ENCODE data around the gene TFDP2.
A peak's percentile ranks its signal among the peaks of the same experiment; 100 is the strongest.
"Not testable (repeated sequence)": the region's sequence is repeated elsewhere in the genome, so short reads cannot be mapped to it uniquely, and the experiment has no call there.

TFDP2 gene

DNA sequence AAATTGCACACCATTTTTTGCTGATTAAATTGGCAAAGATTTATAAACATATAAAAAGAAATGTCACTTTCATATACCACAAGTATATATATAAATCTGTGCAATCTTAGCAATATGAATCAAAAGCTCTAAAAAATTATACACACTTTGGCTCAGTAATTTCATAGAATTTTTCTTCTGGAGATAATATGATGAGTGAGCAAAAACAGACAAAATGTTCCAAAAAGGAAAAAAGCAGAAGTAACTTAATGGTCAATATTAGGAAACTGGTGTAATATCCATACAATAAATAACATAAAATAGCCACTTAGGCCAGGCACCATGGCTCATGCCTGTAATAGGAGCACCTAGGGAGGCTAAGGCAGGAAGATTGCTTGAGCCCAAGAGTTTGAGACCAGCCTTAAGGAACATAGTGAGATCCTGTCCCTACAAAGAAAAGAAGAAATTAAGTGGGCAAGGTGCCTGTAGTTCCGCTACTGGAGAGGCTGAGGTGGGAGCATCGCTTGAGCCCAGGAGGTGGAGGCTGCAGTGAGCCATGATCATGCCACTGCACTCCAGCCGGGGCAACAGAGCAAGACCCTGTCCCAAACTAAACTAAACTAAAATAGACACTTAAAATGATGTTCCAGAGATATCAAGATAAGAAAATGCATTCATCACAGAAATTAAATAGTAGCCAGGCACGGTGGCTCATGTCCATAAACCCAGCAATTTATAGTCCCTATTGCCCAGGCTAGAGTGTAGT, 52.1 kb downstream of the TFDP2 start:
- DNase-seq (ENCODE audit: low spot score): no peak
- TF ChIP-seq CTCF (conservative IDR thresholded peaks at IDR 0.05; ENCODE audit: low read depth): no peak
- no peak overlapping the region for H3K27ac ChIP-seq
- ChIA-PET POLR2A (ENCODE audit: low non-redundant PET) (no interaction called here), CTCF (no interaction called here)

DNA sequence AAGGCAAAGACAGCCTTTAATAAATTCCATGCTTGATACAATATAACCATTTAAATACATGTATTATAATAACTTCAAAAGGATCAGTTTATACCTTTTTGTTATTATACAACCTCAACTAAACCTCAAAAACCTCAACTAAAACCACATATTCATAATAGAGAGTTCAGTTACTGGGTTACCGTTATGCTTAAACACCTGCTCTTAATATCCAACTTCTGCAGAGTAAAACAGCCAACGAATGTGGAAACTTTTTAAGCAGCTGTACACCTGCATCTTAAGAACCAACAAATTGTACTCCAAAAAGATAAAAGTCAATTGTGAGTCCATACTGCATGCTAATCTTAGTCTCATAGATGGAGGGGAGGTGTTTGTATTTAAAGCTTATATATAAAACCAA, 53.5 kb downstream of the TFDP2 start:
- ChIA-PET CTCF (no interaction called here), POLR2A (ENCODE audit: low non-redundant PET) (no interaction called here)
- no peak for TF ChIP-seq CTCF (conservative IDR thresholded peaks at IDR 0.05; ENCODE audit: low read depth)
- H3K27ac ChIP-seq: no peak overlapping the region
- DNase-seq (ENCODE audit: low spot score): no peak

GRCh38 chr3:142088925-142089324, 60.4 kb downstream of the TFDP2 start:
- peak overlapping the region; percentile 34; the same call in 1 of the 2 replicates for H3K27ac ChIP-seq
- ChIA-PET POLR2A (ENCODE audit: low non-redundant PET) (interaction anchor here (0.7 kb wide), 1 partner anchor 31 kb away, joined by 3 read pairs; no protein-coding TSS in a partner anchor), CTCF (interaction anchor here (0.5 to 0.7 kb wide), 3 partner anchors 37 to 463 kb away, joined by 3 to 10 read pairs (median 3); no protein-coding TSS in a partner anchor)
- DNase-seq (ENCODE audit: low spot score): not testable (repeated sequence)

DNA sequence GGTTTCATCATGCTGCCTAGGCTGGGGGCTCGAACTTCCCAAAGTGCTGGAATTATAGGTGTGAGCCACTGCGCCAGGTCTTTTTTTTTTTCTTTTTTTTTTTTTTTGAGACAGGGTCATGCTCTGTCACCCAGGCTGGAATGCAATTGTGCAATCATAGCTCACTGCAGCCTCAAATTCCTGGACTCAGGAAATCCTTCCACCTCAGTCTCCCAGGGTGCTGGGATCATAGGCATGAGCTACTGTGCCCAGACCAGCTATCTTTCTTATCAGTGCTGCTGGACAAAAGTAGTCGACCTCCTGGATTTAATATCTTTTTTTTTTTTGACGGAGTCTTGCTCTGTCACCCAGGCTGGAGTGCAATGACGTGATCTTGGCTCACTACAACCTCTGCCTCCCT, 60.8 kb downstream of the TFDP2 start:
- CTCF ChIA-PET: interaction anchor here (0.7 kb wide), 1 partner anchor 94 kb away, joined by 3 read pairs; no protein-coding TSS in a partner anchor
- TF ChIP-seq CTCF (conservative IDR thresholded peaks at IDR 0.05; ENCODE audit: low read depth): no peak
- POLR2A ChIA-PET (ENCODE audit: low non-redundant PET): interaction anchor here (0.7 kb wide), 1 partner anchor 31 kb away, joined by 3 read pairs; no protein-coding TSS in a partner anchor
- H3K27ac ChIP-seq: peak overlapping the region; percentile 34; the same call in 1 of the 2 replicates
- no peak for DNase-seq (ENCODE audit: low spot score)

DNA sequence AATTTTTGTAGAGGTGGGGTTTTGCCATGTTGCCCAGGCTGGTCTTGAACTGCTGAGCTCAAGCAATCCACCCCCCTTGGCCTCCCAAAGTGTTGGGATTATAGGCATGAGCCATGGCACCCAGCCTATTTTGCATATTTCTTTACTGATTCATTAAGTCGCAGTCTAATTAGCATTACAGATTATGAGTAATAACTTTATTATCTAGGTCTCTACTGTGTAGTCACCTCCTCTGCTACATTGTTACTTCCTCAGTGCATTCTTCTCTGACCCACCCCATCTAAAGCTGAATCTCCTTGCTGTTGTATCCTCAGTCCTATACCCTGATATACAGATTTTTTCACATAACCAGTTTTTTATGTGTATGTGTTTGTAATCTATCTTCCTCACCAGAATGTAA, 61.7 kb downstream of the TFDP2 start:
- ChIA-PET CTCF (interaction anchor here (0.7 kb wide), 1 partner anchor 95 kb away, joined by 3 read pairs; no protein-coding TSS in a partner anchor), POLR2A (ENCODE audit: low non-redundant PET) (no interaction called here)
- peak; percentile 77 for DNase-seq (ENCODE audit: low spot score)
- no peak for TF ChIP-seq CTCF (conservative IDR thresholded peaks at IDR 0.05; ENCODE audit: low read depth)
- H3K27ac ChIP-seq: no peak overlapping the region

- TF ChIP-seq CTCF (conservative IDR thresholded peaks at IDR 0.05; ENCODE audit: low read depth): no peak
- no peak overlapping the region for H3K27ac ChIP-seq
- ChIA-PET POLR2A (ENCODE audit: low non-redundant PET) (no interaction called here), CTCF (no interaction called here)
- DNase-seq (ENCODE audit: low spot score): no peak
Measured at GRCh38 chr3:142086581-142087090, 62.7 kb downstream of the TFDP2 start.

DNA sequence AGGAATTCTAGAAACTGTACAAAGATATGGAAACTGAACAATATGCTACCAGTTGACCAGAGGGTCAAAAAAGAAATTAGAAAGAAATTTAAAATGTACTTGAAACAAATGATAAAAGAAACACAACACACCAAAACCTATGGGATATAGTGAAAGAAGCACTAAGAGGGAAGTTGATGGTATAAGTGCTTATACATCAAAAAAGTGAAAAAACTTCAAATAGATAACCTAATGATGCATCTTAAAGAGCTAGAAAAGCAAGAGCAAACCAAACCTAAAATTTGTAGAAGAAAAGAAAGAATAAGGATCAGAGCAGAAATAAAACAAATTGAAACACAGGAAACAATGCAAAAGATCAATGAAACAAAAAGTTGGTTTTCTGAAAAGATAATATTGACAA, 68.2 kb downstream of the TFDP2 start:
- no peak for DNase-seq (ENCODE audit: low spot score)
- POLR2A ChIA-PET (ENCODE audit: low non-redundant PET): no interaction called here
- no peak for TF ChIP-seq CTCF (conservative IDR thresholded peaks at IDR 0.05; ENCODE audit: low read depth)
- H3K27ac ChIP-seq: no peak overlapping the region
- CTCF ChIA-PET: no interaction called here

All from RWPE1 (cell line).